ENCODE data around the gene GIPC1. TPM values are rescaled to one million over a fixed set of nuclear protein-coding genes. Genes with fewer than 3 reads are reported as not detected.

The GIPC1 gene
- total RNA-seq (10 to 100 TPM; 21.3 to 45.4 (median 24.7) TPM), polyA plus RNA-seq (10 to 100 TPM; 34.0 to 46.1 TPM), total RNA-seq (25.2 reads per million, percentile 56 among the genes with 10 or more reads in this experiment)

- Mint-ChIP-seq H3K27ac (peak within 1 kb of the TSS; percentile 79 to 93 (median 87)), H3K4me3 (peak within 1 kb of the TSS; percentile 74 to 91 (median 88)), H3K36me3 (peaks cover 0 to 12% (median 9%) of the 10 kb centered on the region in 5 donors), H3K9me3 (no peaks in the 10 kb centered on the region), H3K27me3 (no peaks in the 10 kb centered on the region), H3K4me1 (peaks cover 5 to 35% (median 28%) of the 10 kb centered on the region in 7 donors)
- H3K4me3 ChIP-seq (ENCODE audit: low read length), result peak within 1 kb of the TSS; percentile 74
- peaks cover 12 to 14% of the 10 kb centered on the region in 2 donors for H3K4me1 ChIP-seq (ENCODE audit: control insufficient read depth in 2 of 2, insufficient read depth in 2 of 2, low read length in 2 of 2)
- DNase-seq, result peak; percentile 80 to 92 (median 86)
- CTCF ChIA-PET, result interaction anchor here (0.5 to 3.2 kb wide), 8 partner anchors 7 to 383 kb away, joined by 3 to 16 read pairs (median 4); no protein-coding TSS in a partner anchor
- intact Hi-C loops (cut with micrococcal nuclease), result loop anchor here (1.0 kb wide), 2 partner anchors 9 to 22 kb away; partner anchors contain the start of gene DNAJB1 (in 2 of the 2)
- H3K27me3 ChIP-seq (ENCODE audit: control insufficient read depth in 2 of 2, insufficient read depth in 2 of 2, low read length in 2 of 2), result no peaks in the 10 kb centered on the region
- H3K27ac ChIP-seq (ENCODE audit: low read depth, low read length), result peak within 1 kb of the TSS; percentile 80
- H3K36me3 ChIP-seq (ENCODE audit: control insufficient read depth in 2 of 3, insufficient read depth in 3 of 3, low read length in 3 of 3), result peaks cover 0 to 4% (median 0%) of the 10 kb centered on the region in 3 experiments
- ATAC-seq, result peak; percentile 94
- no peaks in the 10 kb centered on the region for H3K9me3 ChIP-seq (ENCODE audit: control insufficient read depth in 2 of 3, low read length in 3 of 3)
- POLR2A ChIA-PET, result interaction anchor here (1.0 to 34.0 kb wide), 10 partner anchors 10 to 415 kb away, joined by 3 to 1101 read pairs (median 5); partner anchors contain the start of genes DNAJB1 and TECR
These were observed at the start of gene GIPC1 for GRCh38 chr19:14496029-14496833. Gene GIPC1, minus strand, starts transcription at chr19:14496127. Its CDS starts 13,151 bp downstream, at chr19:14482976.

GRCh38 chr19:14545716-14546082 is 49.8 kb upstream of the GIPC1 start:
- DNase-seq (no peak), ATAC-seq (no peak)
- POLR2A ChIA-PET, result interaction anchor here (1.5 to 34.0 kb wide), 2 partner anchors 11 to 37 kb away, joined by 5 to 1101 read pairs; partner anchors contain the start of genes DNAJB1 and GIPC1
- Mint-ChIP-seq H3K27me3 (no peaks in the 10 kb centered on the region), H3K36me3 (peaks cover 0 to 14% (median 7%) of the 10 kb centered on the region in 5 donors), H3K4me3 (peak overlapping the region in 1 of 10 donors; percentile 18), H3K4me1 (peaks cover 7 to 63% (median 33%) of the 10 kb centered on the region in 7 donors), H3K27ac (peak overlapping the region in 2 of 9 donors; percentile 38 to 57), H3K9me3 (no peaks in the 10 kb centered on the region)
- Histone ChIP-seq H3K9me3 (ENCODE audit: control insufficient read depth in 2 of 3, low read length in 3 of 3) (no peaks in the 10 kb centered on the region), H3K27me3 (ENCODE audit: control insufficient read depth in 2 of 2, insufficient read depth in 2 of 2, low read length in 2 of 2) (no peaks in the 10 kb centered on the region), H3K27ac (ENCODE audit: low read depth, low read length) (no peak overlapping the region), H3K4me1 (ENCODE audit: control insufficient read depth in 2 of 2, insufficient read depth in 2 of 2, low read length in 2 of 2) (peaks cover 0 to 9% of the 10 kb centered on the region in 2 donors), H3K36me3 (ENCODE audit: control insufficient read depth in 2 of 3, insufficient read depth in 3 of 3, low read length in 3 of 3) (peaks cover 0 to 45% (median 0%) of the 10 kb centered on the region in 3 experiments), H3K4me3 (ENCODE audit: low read length) (no peak overlapping the region)
- CTCF ChIA-PET, result interaction anchor here (0.7 kb wide), 1 partner anchor 48 kb away, joined by 4 read pairs; no protein-coding TSS in a partner anchor
- intact Hi-C loops (cut with micrococcal nuclease), result no loop called here

GRCh38 chr19:14544977-14545715 is 49.2 kb upstream of the GIPC1 start:
- peaks cover 0 to 5% of the 10 kb centered on the region in 2 donors for H3K4me1 ChIP-seq (ENCODE audit: control insufficient read depth in 2 of 2, insufficient read depth in 2 of 2, low read length in 2 of 2)
- POLR2A ChIA-PET, result interaction anchor here (1.0 to 34.0 kb wide), 4 partner anchors 9 to 37 kb away, joined by 3 to 1101 read pairs (median 4); partner anchors contain the start of genes DNAJB1 and GIPC1
- Mint-ChIP-seq H3K36me3 (peaks cover 0 to 14% (median 8%) of the 10 kb centered on the region in 5 donors), H3K27ac (peak overlapping the region in 5 of 9 donors; percentile 18 to 64 (median 43)), H3K9me3 (no peaks in the 10 kb centered on the region), H3K4me1 (peaks cover 4 to 60% (median 27%) of the 10 kb centered on the region in 7 donors), H3K4me3 (peak overlapping the region in 2 of 10 donors; percentile 18 to 30), H3K27me3 (no peaks in the 10 kb centered on the region)
- CTCF ChIA-PET, result interaction anchor here (0.7 kb wide), 1 partner anchor 47 kb away, joined by 4 read pairs; no protein-coding TSS in a partner anchor
- H3K27ac ChIP-seq (ENCODE audit: low read depth, low read length), result no peak overlapping the region
- intact Hi-C loops (cut with micrococcal nuclease), result no loop called here
- no peak overlapping the region for H3K4me3 ChIP-seq (ENCODE audit: low read length)
- H3K36me3 ChIP-seq (ENCODE audit: control insufficient read depth in 2 of 3, insufficient read depth in 3 of 3, low read length in 3 of 3), result peaks cover 0 to 44% (median 0%) of the 10 kb centered on the region in 3 experiments
- no peak for DNase-seq
- no peaks in the 10 kb centered on the region for H3K9me3 ChIP-seq (ENCODE audit: control insufficient read depth in 2 of 3, low read length in 3 of 3)
- no peaks in the 10 kb centered on the region for H3K27me3 ChIP-seq (ENCODE audit: control insufficient read depth in 2 of 2, insufficient read depth in 2 of 2, low read length in 2 of 2)
- ATAC-seq, result no peak

GRCh38 chr19:14544047-14544446 is 48.1 kb upstream of the GIPC1 start:
- Mint-ChIP-seq H3K36me3 (peaks cover 0 to 16% (median 4%) of the 10 kb centered on the region in 5 donors), H3K27me3 (no peaks in the 10 kb centered on the region), H3K9me3 (no peaks in the 10 kb centered on the region), H3K4me1 (peaks cover 5 to 63% (median 28%) of the 10 kb centered on the region in 7 donors), H3K4me3 (peak overlapping the region in 1 of 10 donors; percentile 45), H3K27ac (peak overlapping the region in 4 of 9 donors; percentile 34 to 64 (median 46))
- H3K27me3 ChIP-seq (ENCODE audit: control insufficient read depth in 2 of 2, insufficient read depth in 2 of 2, low read length in 2 of 2), result no peaks in the 10 kb centered on the region
- ChIA-PET POLR2A (interaction anchor here (1.1 to 34.0 kb wide), 2 partner anchors 18 to 36 kb away, joined by 3 to 1101 read pairs; partner anchors contain the start of genes DNAJB1 and GIPC1), CTCF (no interaction called here)
- intact Hi-C loops (cut with micrococcal nuclease), result no loop called here
- no peak overlapping the region for H3K4me3 ChIP-seq (ENCODE audit: low read length)
- H3K27ac ChIP-seq (ENCODE audit: low read depth, low read length), result no peak overlapping the region
- H3K9me3 ChIP-seq (ENCODE audit: control insufficient read depth in 2 of 3, low read length in 3 of 3), result no peaks in the 10 kb centered on the region
- H3K36me3 ChIP-seq (ENCODE audit: control insufficient read depth in 2 of 3, insufficient read depth in 3 of 3, low read length in 3 of 3), result peaks cover 0 to 43% (median 0%) of the 10 kb centered on the region in 3 experiments
- ATAC-seq, result no peak
- no peak for DNase-seq
- H3K4me1 ChIP-seq (ENCODE audit: control insufficient read depth in 2 of 2, insufficient read depth in 2 of 2, low read length in 2 of 2), result peaks cover 0 to 9% of the 10 kb centered on the region in 2 donors

GRCh38 chr19:14542711-14543328 is 46.9 kb upstream of the GIPC1 start:
- peak overlapping the region in 1 of 10 donors; percentile 68 for H3K4me3 Mint-ChIP-seq
- ATAC-seq, result peak; percentile 66
- Histone ChIP-seq H3K4me3 (ENCODE audit: low read length) (no peak overlapping the region), H3K27me3 (ENCODE audit: control insufficient read depth in 2 of 2, insufficient read depth in 2 of 2, low read length in 2 of 2) (no peaks in the 10 kb centered on the region), H3K4me1 (ENCODE audit: control insufficient read depth in 2 of 2, insufficient read depth in 2 of 2, low read length in 2 of 2) (peaks cover 0 to 9% of the 10 kb centered on the region in 2 donors), H3K27ac (ENCODE audit: low read depth, low read length) (no peak overlapping the region), H3K36me3 (ENCODE audit: control insufficient read depth in 2 of 3, insufficient read depth in 3 of 3, low read length in 3 of 3) (peaks cover 0 to 33% (median 0%) of the 10 kb centered on the region in 3 experiments), H3K9me3 (ENCODE audit: control insufficient read depth in 2 of 3, low read length in 3 of 3) (no peaks in the 10 kb centered on the region)
- no peaks in the 10 kb centered on the region for H3K9me3 Mint-ChIP-seq
- CTCF ChIA-PET, result interaction anchor here (1.0 kb wide), 1 partner anchor 11 kb away, joined by 3 read pairs; no protein-coding TSS in a partner anchor
- H3K27me3 Mint-ChIP-seq, result no peaks in the 10 kb centered on the region
- H3K4me1 Mint-ChIP-seq, result peaks cover 5 to 63% (median 34%) of the 10 kb centered on the region in 7 donors
- intact Hi-C loops (cut with micrococcal nuclease), result no loop called here
- peak overlapping the region in 3 of 9 donors; percentile 33 to 83 (median 64) for H3K27ac Mint-ChIP-seq
- peaks cover 0 to 10% (median 4%) of the 10 kb centered on the region in 5 donors for H3K36me3 Mint-ChIP-seq
- POLR2A ChIA-PET, result interaction anchor here (1.1 to 34.0 kb wide), 2 partner anchors 11 to 34 kb away, joined by 6 to 1101 read pairs; partner anchors contain the start of genes DNAJB1 and GIPC1
- DNase-seq, result no peak

Measured in naive thymus-derived CD4-positive, alpha-beta T cell (primary cell).